Stomach (tissue), 4 donors: ENCODE results near the gene FXYD7.

Experiments used
- EP300 ChIP-seq: sonication (generic); formaldehyde crosslinking; IDR thresholded peaks from one replicate; pipeline ENCODE4 v1.6.1; 2017; ENCODE audit warnings: antibody characterized with exemption
- TF ChIP-seq, protein P1 (sequence below), 7 experiments: fragments of 450-650 bp in 4 of 7; fragments of 200-600 bp in 3 of 7; sonication (generic) in 3 of 7; IDR thresholded peaks; one replicate each; pipeline ENCODE4 v1.5.1; 2016 to 2019; ENCODE audit warnings: antibody characterized with exemption in 7 of 7, control low read depth in 2 of 7, mild to moderate bottlenecking in 1 of 7

DNA sequence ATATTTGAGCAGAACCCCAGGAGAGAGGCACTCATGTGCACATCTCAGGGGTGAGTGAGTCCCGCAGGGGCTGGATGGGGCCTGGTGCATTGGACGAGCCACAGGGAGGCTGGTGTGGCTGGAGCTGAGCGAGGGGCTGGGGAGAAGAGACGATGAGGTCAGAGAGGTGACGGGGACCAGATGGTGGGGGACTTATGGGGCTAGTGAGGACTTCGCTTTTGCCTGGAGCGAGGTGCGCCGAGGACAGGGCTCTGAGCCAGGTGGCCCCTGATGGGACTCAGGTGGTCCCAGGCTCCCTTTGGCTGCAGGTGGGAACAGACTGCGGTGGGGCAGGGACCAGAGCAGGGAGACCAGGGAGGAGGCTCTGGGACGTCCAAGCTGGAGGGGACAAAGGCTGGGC lies 34.3 kb upstream of the FXYD7 start:
- TF ChIP-seq, protein P1, sequence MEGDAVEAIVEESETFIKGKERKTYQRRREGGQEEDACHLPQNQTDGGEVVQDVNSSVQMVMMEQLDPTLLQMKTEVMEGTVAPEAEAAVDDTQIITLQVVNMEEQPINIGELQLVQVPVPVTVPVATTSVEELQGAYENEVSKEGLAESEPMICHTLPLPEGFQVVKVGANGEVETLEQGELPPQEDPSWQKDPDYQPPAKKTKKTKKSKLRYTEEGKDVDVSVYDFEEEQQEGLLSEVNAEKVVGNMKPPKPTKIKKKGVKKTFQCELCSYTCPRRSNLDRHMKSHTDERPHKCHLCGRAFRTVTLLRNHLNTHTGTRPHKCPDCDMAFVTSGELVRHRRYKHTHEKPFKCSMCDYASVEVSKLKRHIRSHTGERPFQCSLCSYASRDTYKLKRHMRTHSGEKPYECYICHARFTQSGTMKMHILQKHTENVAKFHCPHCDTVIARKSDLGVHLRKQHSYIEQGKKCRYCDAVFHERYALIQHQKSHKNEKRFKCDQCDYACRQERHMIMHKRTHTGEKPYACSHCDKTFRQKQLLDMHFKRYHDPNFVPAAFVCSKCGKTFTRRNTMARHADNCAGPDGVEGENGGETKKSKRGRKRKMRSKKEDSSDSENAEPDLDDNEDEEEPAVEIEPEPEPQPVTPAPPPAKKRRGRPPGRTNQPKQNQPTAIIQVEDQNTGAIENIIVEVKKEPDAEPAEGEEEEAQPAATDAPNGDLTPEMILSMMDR (IDR thresholded peaks at IDR 0.05), result no peak
- no peak for TF ChIP-seq EP300
